GM10266 (cell line): Measurements from ENCODE around the gene TTC3.

Experiments used
- DNase-seq: peaks from one replicate; pipeline ENCODE4 v3.0.0; 2012; ENCODE audit errors: extremely low spot score
- CTCF ChIP-seq: IDR thresholded peaks from 2 replicates; pipeline ENCODE4 v1.5.1; 2012; ENCODE audit warnings: mild to moderate bottlenecking, low read depth; ENCODE audit not compliant: control insufficient read depth, insufficient read depth; ENCODE audit errors: missing control alignments

TTC3 gene

GRCh38 chr21:37184784-37185593 lies 111.9 kb downstream of the TTC3 start:
- TF ChIP-seq CTCF, result no peak
- no peak for DNase-seq

- TF ChIP-seq CTCF, result no peak
- DNase-seq, result no peak
These were observed 113.9 kb downstream of the TTC3 start for GRCh38 chr21:37186983-37187382.

DNA sequence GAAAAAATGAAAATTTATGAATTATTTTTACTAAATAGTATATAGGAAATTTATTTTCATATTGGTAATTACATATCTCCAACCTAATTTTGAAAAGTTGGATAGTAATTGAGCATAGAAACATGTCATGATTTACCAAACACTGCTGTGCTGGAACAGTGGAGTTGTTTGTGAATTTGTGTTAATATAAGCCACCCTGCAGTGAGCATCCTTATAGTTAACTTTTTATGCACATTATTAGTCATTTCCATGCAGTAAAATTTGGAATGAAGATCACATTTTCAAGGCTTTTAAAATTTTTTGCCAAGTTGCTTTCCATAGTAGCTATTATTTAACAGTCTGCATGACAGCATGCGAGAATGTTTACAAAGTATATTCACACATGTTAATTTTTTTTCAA lies 115.8 kb downstream of the TTC3 start:
- no peak for DNase-seq
- no peak for TF ChIP-seq CTCF

DNA sequence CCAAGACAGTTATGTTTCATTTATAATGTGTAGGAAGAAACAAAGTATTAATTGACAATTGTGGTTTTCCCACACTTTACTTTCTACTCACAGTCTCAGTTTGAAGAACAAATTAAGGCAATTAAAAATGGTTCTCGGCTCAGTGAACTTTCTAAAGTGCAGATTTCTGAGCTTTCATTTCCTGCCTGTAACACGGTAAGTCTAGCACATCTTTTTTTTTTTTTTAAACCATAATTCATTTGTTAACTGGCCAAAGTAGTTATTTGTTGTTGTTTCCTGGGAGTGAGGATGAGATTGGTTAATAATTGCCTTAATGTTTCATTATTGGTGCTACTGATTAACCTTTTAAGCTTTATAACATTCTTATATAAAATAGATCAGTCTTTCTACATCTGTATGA lies 119.0 kb downstream of the TTC3 start:
- TF ChIP-seq CTCF, result no peak
- DNase-seq, result no peak

DNA sequence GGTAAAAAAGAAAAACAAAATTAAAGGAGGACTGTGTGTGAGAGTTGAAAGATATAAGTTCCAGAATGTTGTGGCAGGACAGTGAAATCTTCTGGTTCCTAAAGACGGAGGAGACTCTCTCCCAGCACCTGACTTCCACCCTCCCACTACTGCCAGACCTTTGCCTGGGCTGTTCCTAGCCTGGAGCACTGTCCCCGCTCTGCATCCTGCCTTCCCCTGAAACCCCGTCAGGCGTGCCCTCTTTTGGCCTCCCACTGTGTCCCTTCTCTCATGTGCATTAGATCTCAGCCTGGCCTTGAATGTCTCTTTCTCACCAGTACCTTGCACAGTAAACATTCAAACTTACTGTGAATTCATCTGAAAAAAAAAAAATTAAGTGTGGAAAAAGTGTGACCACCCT lies 120.0 kb downstream of the TTC3 start:
- TF ChIP-seq CTCF, result no peak
- DNase-seq, result no peak

GRCh38 chr21:37193676-37194075 lies 120.6 kb downstream of the TTC3 start:
- DNase-seq, result no peak
- no peak for TF ChIP-seq CTCF

GRCh38 chr21:37195059-37195458 lies 122.0 kb downstream of the TTC3 start:
- DNase-seq, result no peak
- no peak for TF ChIP-seq CTCF
